Natural killer cell (primary cell): ENCODE results near the gene TOR1B. TPM values are rescaled to one million over a fixed set of nuclear protein-coding genes. Genes with fewer than 3 reads are reported as not detected.
"Not testable (repeated sequence)": the region's sequence is repeated elsewhere in the genome, so short reads cannot be mapped to it uniquely, and the experiment has no call there.

Experiments used
- ATAC-seq, 3 donors: fragments of 150-1000 bp in 2 of 3; fragments of 200-7000 bp in 1 of 3; cut with Tn5 transposase; 1 replicate in 1 of 3; 2 replicates in 2 of 3; pipeline ENCODE4 v1.10.0; 2021; ENCODE audit warnings: mild to moderate bottlenecking in 2 of 3, moderate library complexity in 2 of 3
- DNase-seq, 2 donors: peaks; one replicate each; pipeline versions ENCODE4 v3.0.0 to v3.0.0-alpha.2; 2013 to 2021; ENCODE audit warnings: mixed read lengths in 1 of 2
- H3K27ac ChIP-seq: one replicate; pipeline ENCODE4 v1.5.1; 2013; ENCODE audit warnings: mild to moderate bottlenecking, low read length
- H3K27me3 ChIP-seq: one replicate; pipeline ENCODE4 v1.6.1; 2013; ENCODE audit warnings: low read length; ENCODE audit not compliant: control insufficient read depth, insufficient read depth
- H3K36me3 ChIP-seq: one replicate; pipeline ENCODE4 v1.6.1; 2013; ENCODE audit warnings: low read length; ENCODE audit not compliant: control insufficient read depth, insufficient read depth
- H3K4me1 ChIP-seq: one replicate; pipeline ENCODE4 v1.6.1; 2013; ENCODE audit warnings: low read length; ENCODE audit not compliant: control insufficient read depth, insufficient read depth
- H3K4me3 ChIP-seq: one replicate; pipeline ENCODE4 v1.5.1; 2013; ENCODE audit warnings: low read length
- H3K9me3 ChIP-seq: one replicate; pipeline ENCODE4 v1.6.1; 2013; ENCODE audit warnings: low read length; ENCODE audit not compliant: control insufficient read depth, insufficient read depth
- H3K27ac Mint-ChIP-seq, 2 donors: one replicate each; pipeline ENCODE4 v1.8.0; 2022; ENCODE audit warnings: mild to moderate bottlenecking in 2 of 2, mixed read lengths in 2 of 2, moderate library complexity in 1 of 2
- H3K27me3 Mint-ChIP-seq, 2 donors: one replicate each; pipeline ENCODE4 v1.8.0; 2022; ENCODE audit warnings: low read depth in 2 of 2, mixed read lengths in 2 of 2
- H3K36me3 Mint-ChIP-seq: one replicate; pipeline ENCODE4 v1.8.0; 2022; ENCODE audit warnings: mixed read lengths
- H3K4me1 Mint-ChIP-seq, 2 donors: one replicate each; pipeline ENCODE4 v1.8.0; 2022; ENCODE audit warnings: mixed read lengths in 2 of 2
- H3K4me3 Mint-ChIP-seq: one replicate; pipeline ENCODE4 v1.8.0; 2022; ENCODE audit warnings: mild to moderate bottlenecking, moderate library complexity, mixed read lengths
- H3K9me3 Mint-ChIP-seq, 2 donors: one replicate each; pipeline ENCODE4 v1.8.0; 2022; ENCODE audit warnings: mixed read lengths in 2 of 2
- CTCF ChIP-seq: fragments of 200-600 bp; IDR thresholded peaks from one replicate; pipeline ENCODE4 v1.8.0; 2022; ENCODE audit warnings: antibody characterized with exemption
- WGBS: methylation state at CpG from one replicate; pipeline ENCODE4 v1.1.7; 2013; ENCODE audit warnings: missing lambda C conversion rate; ENCODE audit not compliant: insufficient coverage; 5-methylcytosine and 5-hydroxymethylcytosine counted together
- intact Hi-C: fragments of 100-400 bp; cut with micrococcal nuclease; formaldehyde crosslinking; loops from one replicate; pipeline ENCODE4 v1.14.2; 2022
- total RNA-seq, 4 donors: library from RNA; stranded (reverse); fragments of 120-200 nt in 1 of 4; gene quantifications; one replicate each; pipeline versions ENCODE4 v1.2.3 to v1.2.4, GENCODE V29; 2013 to 2022

Gene TOR1B
- total RNA-seq, 3 donors from 2014 or later (not counting 1 experiment from before 2014, with no cell fraction given) = 20.2 to 30.5 (median 23.9) TPM

DNA sequence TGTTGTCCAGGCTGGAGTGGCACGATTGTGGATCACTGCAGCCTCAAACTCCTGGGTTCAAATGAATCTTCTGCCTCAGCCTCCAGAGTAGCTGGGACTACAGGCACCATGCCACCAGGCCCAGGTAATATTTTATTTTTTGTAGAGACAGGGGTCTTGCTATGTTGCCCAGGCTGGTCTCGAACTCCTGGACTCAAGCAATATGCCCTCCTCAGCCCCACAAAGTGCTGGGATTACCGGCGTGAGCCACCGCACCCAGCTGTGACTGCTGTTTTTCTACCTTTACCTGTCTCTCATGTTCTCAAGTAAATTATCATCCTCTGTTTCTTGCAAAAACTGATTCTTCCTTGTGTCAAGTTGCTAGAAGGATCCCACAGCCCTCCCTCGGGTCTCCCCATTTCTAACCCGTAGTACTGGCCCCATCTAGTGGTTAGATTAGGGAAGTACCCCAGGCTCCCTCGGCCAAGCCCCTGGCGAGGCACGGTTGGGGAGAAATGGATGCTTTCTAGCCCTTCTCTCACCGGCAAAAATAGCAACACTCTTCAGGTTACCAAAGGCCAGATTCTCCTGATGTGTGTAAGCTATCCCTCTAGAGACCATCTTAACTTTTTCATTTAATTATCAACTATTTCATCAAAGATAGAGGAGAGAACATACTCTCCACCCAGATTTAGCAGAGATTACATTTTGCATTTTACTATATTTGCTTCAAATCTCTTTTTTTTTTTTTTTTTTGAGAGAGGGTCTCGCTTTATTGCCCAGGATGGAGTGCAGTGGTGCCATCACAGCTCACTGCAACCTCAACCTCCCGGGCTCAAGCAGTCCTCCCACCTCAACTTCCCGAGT is 19.2 kb upstream of the TOR1B start:
- DNase-seq (peak; percentile 50 to 84), ATAC-seq (peak; percentile 93 to 100 (median 99))
- no peak overlapping the region for H3K4me3 Mint-ChIP-seq
- H3K27me3 Mint-ChIP-seq = peaks cover 23 to 27% of the 10 kb centered on the region in 2 donors
- Histone ChIP-seq H3K27ac (no peak overlapping the region), H3K4me3 (no peak overlapping the region), H3K27me3 (no peaks in the 10 kb centered on the region), H3K4me1 (no peaks in the 10 kb centered on the region), H3K9me3 (no peaks in the 10 kb centered on the region), H3K36me3 (no peaks in the 10 kb centered on the region)
- H3K4me1 Mint-ChIP-seq = peaks cover 0 to 6% of the 10 kb centered on the region in 2 donors
- intact Hi-C loops = loop anchor here (1.0 to 2.0 kb wide), 4 partner anchors 46 to 653 kb away; partner anchors contain the start of gene ASB6
- H3K9me3 Mint-ChIP-seq = no peaks in the 10 kb centered on the region
- H3K36me3 Mint-ChIP-seq = no peaks in the 10 kb centered on the region
- TF ChIP-seq CTCF = peak; percentile 84
- 37% methylated on average over 13 of the region's 14 CpGs for WGBS
- no peak overlapping the region for H3K27ac Mint-ChIP-seq

- H3K27ac ChIP-seq, H3K4me1 ChIP-seq, H3K36me3 ChIP-seq, H3K4me1 Mint-ChIP-seq, H3K4me3 ChIP-seq, intact Hi-C loops, H3K36me3 Mint-ChIP-seq, ATAC-seq, H3K9me3 ChIP-seq, DNase-seq, H3K9me3 Mint-ChIP-seq, H3K27ac Mint-ChIP-seq, H3K27me3 ChIP-seq, H3K4me3 Mint-ChIP-seq: not testable (repeated sequence)
- WGBS = 81% methylated on average over 11 of the region's 11 CpGs
- peaks cover 19 to 21% of the 10 kb centered on the region in 2 donors for H3K27me3 Mint-ChIP-seq
Observed at GRCh38 chr9:129784970-129785369, 18.0 kb upstream of the TOR1B start.

DNA sequence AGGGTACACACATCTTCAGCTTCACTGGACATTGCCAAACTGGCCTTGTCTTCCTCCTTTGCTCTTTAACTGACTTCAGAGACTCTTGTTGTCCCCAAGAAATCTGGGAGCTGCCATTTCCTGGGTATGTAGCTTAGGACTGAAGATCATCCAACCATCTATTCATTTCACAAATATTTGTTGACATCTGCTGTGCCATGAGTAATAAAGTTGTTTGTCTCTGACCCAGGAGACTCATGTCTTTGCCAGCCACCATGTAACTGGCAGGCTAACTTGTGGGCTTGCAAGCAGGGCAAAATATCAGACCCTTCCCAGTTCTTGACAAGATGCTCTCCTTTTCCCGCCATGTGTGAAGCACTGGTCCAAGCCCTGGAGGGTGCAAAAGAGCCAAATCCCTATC is 17.1 kb upstream of the TOR1B start:
- no CpG with 5 or more reads among the region's 1 CpG for WGBS
- intact Hi-C loops = no loop called here
- no peaks in the 10 kb centered on the region for H3K27me3 ChIP-seq

More for the DNA sequence above, 17.1 kb upstream of the TOR1B start:
- H3K36me3 ChIP-seq = no peaks in the 10 kb centered on the region
- no peak for TF ChIP-seq CTCF
- H3K27ac ChIP-seq = no peak overlapping the region
- no peak overlapping the region for H3K4me3 ChIP-seq
- H3K9me3 Mint-ChIP-seq = no peaks in the 10 kb centered on the region
- no peak overlapping the region for H3K27ac Mint-ChIP-seq
- H3K4me1 Mint-ChIP-seq = peaks cover 0 to 12% of the 10 kb centered on the region in 2 donors
- H3K27me3 Mint-ChIP-seq = peaks cover 17 to 21% of the 10 kb centered on the region in 2 donors
- DNase-seq (no peak), ATAC-seq (no peak)
- H3K36me3 Mint-ChIP-seq = no peaks in the 10 kb centered on the region
- H3K4me3 Mint-ChIP-seq = no peak overlapping the region
- H3K9me3 ChIP-seq = no peaks in the 10 kb centered on the region
- peaks cover 7% of the 10 kb centered on the region for H3K4me1 ChIP-seq
